Measurements from ENCODE around the gene PID1.
"Not testable (repeated sequence)": the region's sequence is repeated elsewhere in the genome, so short reads cannot be mapped to it uniquely, and the experiment has no call there.

PID1 gene

GRCh38 chr2:229109195-229109594 is 161.9 kb downstream of the PID1 start:
- no peak for DNase-seq (ENCODE audit: low read depth)

- DNase-seq (ENCODE audit: low read depth), result no peak
Observed at GRCh38 chr2:229107601-229108000, 163.5 kb downstream of the PID1 start.

GRCh38 chr2:229104974-229105387 is 166.1 kb downstream of the PID1 start:
- no peak for DNase-seq (ENCODE audit: low read depth)

GRCh38 chr2:229104025-229104424 is 167.1 kb downstream of the PID1 start:
- DNase-seq (ENCODE audit: low read depth), result no peak

GRCh38 chr2:229101314-229101713 is 169.8 kb downstream of the PID1 start:
- no peak for DNase-seq (ENCODE audit: low read depth)

GRCh38 chr2:229099231-229099630 is 171.9 kb downstream of the PID1 start:
- DNase-seq (ENCODE audit: low read depth), result no peak

GRCh38 chr2:229098801-229099200 is 172.3 kb downstream of the PID1 start:
- no peak for DNase-seq (ENCODE audit: low read depth)

GRCh38 chr2:229096409-229097066 is 174.5 kb downstream of the PID1 start:
- no peak for DNase-seq (ENCODE audit: low read depth)

- no peak for DNase-seq (ENCODE audit: low read depth)
Observed at GRCh38 chr2:229095472-229095871, 175.6 kb downstream of the PID1 start.

GRCh38 chr2:229090225-229090624 is 180.9 kb downstream of the PID1 start:
- DNase-seq (ENCODE audit: low read depth), result no peak

- DNase-seq (ENCODE audit: low read depth), result no peak
Observed at GRCh38 chr2:229089776-229090175, 181.3 kb downstream of the PID1 start.

GRCh38 chr2:229088966-229089700 is 182.0 kb downstream of the PID1 start:
- no peak for DNase-seq (ENCODE audit: low read depth)

- no peak for DNase-seq (ENCODE audit: low read depth)
Observed at GRCh38 chr2:229088517-229088913, 182.6 kb downstream of the PID1 start.

- no peak for DNase-seq (ENCODE audit: low read depth)
Observed at GRCh38 chr2:229087843-229088516, 183.1 kb downstream of the PID1 start.

GRCh38 chr2:229087267-229087666 is 183.8 kb downstream of the PID1 start:
- DNase-seq (ENCODE audit: low read depth), result no peak

GRCh38 chr2:229085439-229085838 is 185.6 kb downstream of the PID1 start:
- no peak for DNase-seq (ENCODE audit: low read depth)

GRCh38 chr2:229084447-229084846 is 186.6 kb downstream of the PID1 start:
- no peak for DNase-seq (ENCODE audit: low read depth)

- no peak for DNase-seq (ENCODE audit: low read depth)
Observed at GRCh38 chr2:229083606-229084340, 187.3 kb downstream of the PID1 start.

GRCh38 chr2:229081411-229081810 is 189.7 kb downstream of the PID1 start:
- DNase-seq (ENCODE audit: low read depth), result no peak

GRCh38 chr2:229080172-229080571 is 190.9 kb downstream of the PID1 start:
- no peak for DNase-seq (ENCODE audit: low read depth)

- not testable (repeated sequence) for DNase-seq (ENCODE audit: low read depth)
Observed at GRCh38 chr2:229076886-229077285, 194.2 kb downstream of the PID1 start.

GRCh38 chr2:229073935-229074334 is 197.2 kb downstream of the PID1 start:
- no peak for DNase-seq (ENCODE audit: low read depth)

Data from stimulated activated CD8-positive, alpha-beta memory T cell treated with anti-CD3 and anti-CD28 coated beads, Interleukin-7, amount 100 ng/mL, for 24 hours (primary cell).